CD1c-positive myeloid dendritic cell (primary cell): Measurements from ENCODE around the gene OSBPL1A.

Experiments used
- DNase-seq: peaks from one replicate; pipeline ENCODE4 v3.0.0-alpha.2; 2016; ENCODE audit errors: extremely low spot score

The OSBPL1A gene

GRCh38 chr18:24126155-24126961, 271.3 kb downstream of the OSBPL1A start:
- DNase-seq: no peak

GRCh38 chr18:24121625-24122024, 276.0 kb downstream of the OSBPL1A start:
- DNase-seq: no peak

- no peak for DNase-seq
Observed at GRCh38 chr18:24120676-24121075, 276.9 kb downstream of the OSBPL1A start.

- DNase-seq: peak; percentile 83
Observed at GRCh38 chr18:24118750-24119577, 278.7 kb downstream of the OSBPL1A start.

- peak; percentile 3 for DNase-seq
Observed at GRCh38 chr18:24115628-24116027, 282.0 kb downstream of the OSBPL1A start.

- no peak for DNase-seq
Observed at GRCh38 chr18:24114924-24115549, 282.6 kb downstream of the OSBPL1A start.

GRCh38 chr18:24112874-24113615, 284.6 kb downstream of the OSBPL1A start:
- DNase-seq: no peak

GRCh38 chr18:24112464-24112863, 285.2 kb downstream of the OSBPL1A start:
- no peak for DNase-seq
